WTC11 (cell line): ENCODE results near the gene DMRTB1. TPM values are rescaled to one million over a fixed set of nuclear protein-coding genes. Genes with fewer than 3 reads are reported as not detected.

ENCODE experiments used
- ATAC-seq: fragments of 200-7000 bp; cut with Tn5 transposase; 2 replicates; pipeline ENCODE4 v1.10.0; 2021; ENCODE audit warnings: mild to moderate bottlenecking, moderate library complexity
- CTCF ChIA-PET: fragments of 300-600 bp; sonication (Branson Sonifier 250); formaldehyde crosslinking; loops from one replicate; lab custom pipeline; 2021; ENCODE audit warnings: antibody characterized with exemption; lab: Charles Lee
- POLR2A ChIA-PET: fragments of 350-600 bp; sonication (Branson Sonifier 250); formaldehyde crosslinking; loops from one replicate; lab custom pipeline; 2021; ENCODE audit warnings: antibody characterized with exemption; lab: Charles Lee
- DNase-seq: peaks from one replicate; pipeline ENCODE4 v3.0.0; 2021; ENCODE audit warnings: low spot score
- H3K27ac Mint-ChIP-seq: 2 replicates; pipeline ENCODE4 v1.8.0; 2021; ENCODE audit warnings: mixed read lengths
- H3K27me3 Mint-ChIP-seq: 2 replicates; pipeline ENCODE4 v1.8.0; 2021; ENCODE audit warnings: low read depth, mild to moderate bottlenecking, moderate library complexity, mixed read lengths
- H3K36me3 Mint-ChIP-seq: 2 replicates; pipeline ENCODE4 v1.8.0; 2021; ENCODE audit warnings: mixed read lengths
- H3K4me1 Mint-ChIP-seq: 2 replicates; pipeline ENCODE4 v1.8.0; 2022; ENCODE audit warnings: mixed read lengths
- H3K4me3 Mint-ChIP-seq: 2 replicates; pipeline ENCODE4 v1.8.0; 2021; ENCODE audit warnings: mild to moderate bottlenecking, moderate library complexity, mixed read lengths
- H3K9me3 Mint-ChIP-seq: 2 replicates; pipeline ENCODE4 v1.8.0; 2021; ENCODE audit warnings: mixed read lengths
- CBFB ChIP-seq: sonication (generic); formaldehyde crosslinking; IDR thresholded peaks from 2 replicates; pipeline ENCODE4 v1.8.1; 2022; ENCODE audit warnings: mild to moderate bottlenecking, low read depth, missing genetic modification reagents
- ELF4 ChIP-seq: sonication (generic); formaldehyde crosslinking; IDR thresholded peaks from 2 replicates; pipeline ENCODE4 v1.8.1; 2022; ENCODE audit warnings: low read depth, mild to moderate bottlenecking, moderate library complexity, missing genetic modification reagents
- EMX1 ChIP-seq: fragments of 250-450 bp; sonication (Bioruptor Pico); IDR thresholded peaks from 2 replicates; pipeline ENCODE4 v1.8.0; 2021; ENCODE audit warnings: mild to moderate bottlenecking
- ESRRA ChIP-seq: sonication (generic); formaldehyde crosslinking; IDR thresholded peaks from 2 replicates; pipeline ENCODE4 v1.8.1; 2022; ENCODE audit warnings: mild to moderate bottlenecking, missing genetic modification reagents, borderline replicate concordance
- JAZF1 ChIP-seq: fragments of 250-450 bp; sonication (Bioruptor Pico); IDR thresholded peaks from 2 replicates; pipeline ENCODE4 v1.9.0; 2021; ENCODE audit warnings: moderate library complexity, mild to moderate bottlenecking, inconsistent platforms
- JUN ChIP-seq: sonication (generic); formaldehyde crosslinking; IDR thresholded peaks from 2 replicates; pipeline ENCODE4 v1.8.0; 2023; ENCODE audit warnings: mild to moderate bottlenecking, missing genetic modification reagents
- NFATC4 ChIP-seq: fragments of 250-450 bp; sonication (Bioruptor Pico); IDR thresholded peaks from 2 replicates; pipeline ENCODE4 v1.9.0; 2021; ENCODE audit warnings: mild to moderate bottlenecking
- OVOL2 ChIP-seq: fragments of 250-450 bp; sonication (Bioruptor Pico); IDR thresholded peaks from 2 replicates; pipeline ENCODE4 v1.9.0; 2021; ENCODE audit warnings: mild to moderate bottlenecking, borderline replicate concordance
- RELA ChIP-seq: sonication (generic); formaldehyde crosslinking; IDR thresholded peaks from 2 replicates; pipeline ENCODE4 v1.8.1; 2022; ENCODE audit warnings: missing genetic modification reagents, mild to moderate bottlenecking, borderline replicate concordance
- RORB ChIP-seq: fragments of 250-450 bp; sonication (Bioruptor Pico); IDR thresholded peaks from 2 replicates; pipeline ENCODE4 v1.9.0; 2021; ENCODE audit warnings: mild to moderate bottlenecking
- ZNF263 ChIP-seq: sonication (generic); formaldehyde crosslinking; IDR thresholded peaks from 2 replicates; pipeline ENCODE4 v1.8.1; 2022; ENCODE audit warnings: low read depth, mild to moderate bottlenecking, moderate library complexity, missing genetic modification reagents
- total RNA-seq: library from RNA; stranded (reverse); gene quantifications from 3 replicates; pipeline ENCODE4 v1.2.3, GENCODE V29; 2021
- TF ChIP-seq, protein P1 (sequence below): sonication (generic); formaldehyde crosslinking; IDR thresholded peaks from 2 replicates; pipeline ENCODE4 v1.8.1; 2022; ENCODE audit warnings: low read depth, missing genetic modification reagents, borderline replicate concordance
- TF ChIP-seq, protein P2 (sequence below): sonication (generic); formaldehyde crosslinking; IDR thresholded peaks from 2 replicates; pipeline ENCODE4 v1.8.0; 2022; ENCODE audit warnings: mild to moderate bottlenecking, missing genetic modification reagents
- TF ChIP-seq, protein P3 (sequence below): fragments of 250-450 bp; sonication (Bioruptor Pico); conservative IDR thresholded peaks from 2 replicates; pipeline ENCODE4 v1.9.0; 2021; ENCODE audit warnings: mild to moderate bottlenecking
- TF ChIP-seq, protein P4 (sequence below): sonication (generic); formaldehyde crosslinking; IDR thresholded peaks from 2 replicates; pipeline ENCODE4 v1.8.1; 2022; ENCODE audit warnings: mild to moderate bottlenecking, moderate library complexity, missing genetic modification reagents
- TF ChIP-seq, protein P5 (sequence below): sonication (generic); formaldehyde crosslinking; IDR thresholded peaks from 2 replicates; pipeline ENCODE4 v1.8.0; 2022; ENCODE audit warnings: missing genetic modification reagents
- TF ChIP-seq, protein P6 (sequence below): sonication (generic); formaldehyde crosslinking; IDR thresholded peaks from 2 replicates; pipeline ENCODE4 v1.8.0; 2023; ENCODE audit warnings: missing genetic modification reagents
- TF ChIP-seq, protein P7 (sequence below): sonication (generic); formaldehyde crosslinking; IDR thresholded peaks from 2 replicates; pipeline ENCODE4 v1.8.1; 2023; ENCODE audit warnings: mild to moderate bottlenecking, missing genetic modification reagents, borderline replicate concordance

Gene DMRTB1
- total RNA-seq, 1 experiment from 2014 or later: 0.17 TPM

DNA sequence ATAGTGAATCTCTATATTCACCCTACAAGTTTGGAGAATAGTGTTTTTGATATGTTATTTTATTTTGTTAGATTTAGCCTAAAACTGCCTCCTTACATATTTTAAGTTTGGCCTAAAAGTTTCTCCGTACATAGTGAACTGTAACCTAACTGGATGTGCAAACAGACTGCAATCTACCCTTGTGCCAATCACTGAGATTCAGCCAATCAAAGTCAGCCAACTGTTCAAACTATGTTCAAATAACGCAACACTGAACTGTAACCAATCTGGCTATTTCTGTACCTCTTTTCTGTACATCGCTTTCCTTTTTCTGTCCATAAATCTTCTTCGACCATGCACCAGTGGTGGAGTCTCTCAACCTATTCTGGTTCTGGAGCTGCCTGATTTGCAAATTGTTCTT lies 11.8 kb upstream of the DMRTB1 start:
- CTCF ChIA-PET: interaction anchor here (1.1 to 1.5 kb wide), 4 partner anchors 9 to 54 kb away, joined by 3 to 7 read pairs (median 4); no protein-coding TSS in a partner anchor
- Mint-ChIP-seq H3K27me3 (no peaks in the 10 kb centered on the region), H3K9me3 (peaks cover 23% of the 10 kb centered on the region), H3K27ac (no peak overlapping the region; the same call in 1 of the 2 replicates)
- no peak for ATAC-seq
- no peak for DNase-seq
- no peak for TF ChIP-seq RELA (CRISPR knock-in tag)
- TF ChIP-seq ELF4 (CRISPR knock-in tag): no peak
- no peak for TF ChIP-seq JUN (CRISPR knock-in tag)
- TF ChIP-seq CBFB (CRISPR knock-in tag): no peak
- TF ChIP-seq, protein P1, sequence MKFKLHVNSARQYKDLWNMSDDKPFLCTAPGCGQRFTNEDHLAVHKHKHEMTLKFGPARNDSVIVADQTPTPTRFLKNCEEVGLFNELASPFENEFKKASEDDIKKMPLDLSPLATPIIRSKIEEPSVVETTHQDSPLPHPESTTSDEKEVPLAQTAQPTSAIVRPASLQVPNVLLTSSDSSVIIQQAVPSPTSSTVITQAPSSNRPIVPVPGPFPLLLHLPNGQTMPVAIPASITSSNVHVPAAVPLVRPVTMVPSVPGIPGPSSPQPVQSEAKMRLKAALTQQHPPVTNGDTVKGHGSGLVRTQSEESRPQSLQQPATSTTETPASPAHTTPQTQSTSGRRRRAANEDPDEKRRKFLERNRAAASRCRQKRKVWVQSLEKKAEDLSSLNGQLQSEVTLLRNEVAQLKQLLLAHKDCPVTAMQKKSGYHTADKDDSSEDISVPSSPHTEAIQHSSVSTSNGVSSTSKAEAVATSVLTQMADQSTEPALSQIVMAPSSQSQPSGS (CRISPR knock-in tag): no peak
- no peak for TF ChIP-seq EMX1 (CRISPR knock-in tag)
- TF ChIP-seq ZNF263 (CRISPR knock-in tag): no peak
- no peak for TF ChIP-seq JAZF1 (CRISPR knock-in tag)
- TF ChIP-seq, protein P2, sequence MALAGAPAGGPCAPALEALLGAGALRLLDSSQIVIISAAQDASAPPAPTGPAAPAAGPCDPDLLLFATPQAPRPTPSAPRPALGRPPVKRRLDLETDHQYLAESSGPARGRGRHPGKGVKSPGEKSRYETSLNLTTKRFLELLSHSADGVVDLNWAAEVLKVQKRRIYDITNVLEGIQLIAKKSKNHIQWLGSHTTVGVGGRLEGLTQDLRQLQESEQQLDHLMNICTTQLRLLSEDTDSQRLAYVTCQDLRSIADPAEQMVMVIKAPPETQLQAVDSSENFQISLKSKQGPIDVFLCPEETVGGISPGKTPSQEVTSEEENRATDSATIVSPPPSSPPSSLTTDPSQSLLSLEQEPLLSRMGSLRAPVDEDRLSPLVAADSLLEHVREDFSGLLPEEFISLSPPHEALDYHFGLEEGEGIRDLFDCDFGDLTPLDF (CRISPR knock-in tag): no peak
- TF ChIP-seq, protein P3, sequence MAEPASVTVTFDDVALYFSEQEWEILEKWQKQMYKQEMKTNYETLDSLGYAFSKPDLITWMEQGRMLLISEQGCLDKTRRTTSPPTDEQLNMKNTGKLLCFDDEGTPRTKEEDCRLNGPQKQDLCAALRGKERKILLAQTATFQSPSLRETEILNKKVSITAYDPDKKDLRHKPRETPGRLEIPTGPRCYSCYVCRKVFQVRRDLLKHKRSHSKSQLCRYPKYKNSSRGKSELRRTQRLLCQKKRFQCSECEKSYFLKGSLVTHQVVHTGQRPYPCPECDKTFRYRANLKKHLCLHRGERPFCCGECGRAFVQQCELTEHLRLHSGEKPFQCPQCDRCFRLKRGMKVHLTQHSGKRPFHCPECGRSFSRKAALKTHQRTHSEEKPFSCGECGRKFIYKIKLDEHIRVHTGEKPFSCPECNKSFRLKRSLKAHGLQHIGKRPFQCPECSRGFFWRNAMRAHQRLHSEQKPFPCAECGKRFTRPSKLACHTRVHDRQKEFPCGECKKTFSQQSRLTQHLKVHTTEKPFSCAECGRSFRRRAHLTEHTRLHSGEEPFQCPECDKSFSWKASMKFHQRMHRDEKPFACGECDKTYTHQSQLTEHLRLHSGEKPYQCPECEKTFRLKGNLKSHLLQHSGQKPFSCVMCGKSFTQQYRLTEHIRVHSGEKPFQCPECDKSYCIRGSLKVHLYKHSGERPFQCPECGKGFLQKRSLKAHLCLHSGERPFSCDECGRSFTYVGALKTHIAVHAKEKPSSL (CRISPR knock-in tag): no peak
- TF ChIP-seq, protein P4, sequence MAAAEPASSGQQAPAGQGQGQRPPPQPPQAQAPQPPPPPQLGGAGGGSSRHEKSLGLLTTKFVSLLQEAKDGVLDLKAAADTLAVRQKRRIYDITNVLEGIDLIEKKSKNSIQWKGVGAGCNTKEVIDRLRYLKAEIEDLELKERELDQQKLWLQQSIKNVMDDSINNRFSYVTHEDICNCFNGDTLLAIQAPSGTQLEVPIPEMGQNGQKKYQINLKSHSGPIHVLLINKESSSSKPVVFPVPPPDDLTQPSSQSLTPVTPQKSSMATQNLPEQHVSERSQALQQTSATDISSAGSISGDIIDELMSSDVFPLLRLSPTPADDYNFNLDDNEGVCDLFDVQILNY (CRISPR knock-in tag): no peak
- no peak for TF ChIP-seq NFATC4 (CRISPR knock-in tag)
- TF ChIP-seq RORB (CRISPR knock-in tag): no peak
- no peak for TF ChIP-seq ESRRA (CRISPR knock-in tag)
- TF ChIP-seq, all 79 proteins: peak for 0
- H3K4me3 Mint-ChIP-seq: no peak overlapping the region
- peaks cover 20% of the 10 kb centered on the region for H3K36me3 Mint-ChIP-seq
- POLR2A ChIA-PET: no interaction called here
- H3K4me1 Mint-ChIP-seq: peaks cover 63% of the 10 kb centered on the region

DNA sequence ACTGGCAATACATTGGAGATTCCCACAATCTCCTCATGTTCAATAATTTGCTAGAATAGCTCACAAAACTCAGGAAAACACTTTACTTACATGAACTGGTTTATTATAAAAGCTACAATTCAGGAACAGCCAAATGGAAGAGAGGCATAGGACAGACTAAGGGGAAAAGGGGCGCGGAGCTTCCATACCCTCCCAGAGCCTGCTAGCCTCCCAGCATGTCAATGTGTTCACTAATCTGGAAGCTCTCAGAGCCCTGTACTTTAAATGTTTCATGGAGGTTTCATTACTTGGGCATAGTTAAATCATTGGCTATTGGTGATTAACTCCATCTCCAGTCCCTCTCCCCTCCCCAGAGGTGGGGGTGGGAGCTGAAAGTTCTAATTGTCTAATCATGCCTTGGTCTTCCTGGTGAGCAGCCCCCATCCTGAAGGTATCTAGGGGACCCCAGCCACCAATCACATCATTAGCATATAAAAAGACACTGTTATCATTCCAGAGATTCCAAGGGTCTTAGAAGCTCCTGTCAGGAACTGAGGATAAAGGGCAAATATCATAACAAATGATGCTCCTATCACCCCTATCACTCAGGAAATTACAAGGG lies 10.9 kb upstream of the DMRTB1 start:
- no peak overlapping the region for H3K4me3 Mint-ChIP-seq
- ATAC-seq: peak; percentile 83
- CTCF ChIA-PET: interaction anchor here (0.6 to 1.5 kb wide), 16 partner anchors 8 to 267 kb away, joined by 3 to 7 read pairs (median 4); no protein-coding TSS in a partner anchor
- TF ChIP-seq ESRRA (CRISPR knock-in tag) (no peak), OVOL2 (CRISPR knock-in tag) (no peak), RELA (CRISPR knock-in tag) (no peak)
- TF ChIP-seq, protein P5, sequence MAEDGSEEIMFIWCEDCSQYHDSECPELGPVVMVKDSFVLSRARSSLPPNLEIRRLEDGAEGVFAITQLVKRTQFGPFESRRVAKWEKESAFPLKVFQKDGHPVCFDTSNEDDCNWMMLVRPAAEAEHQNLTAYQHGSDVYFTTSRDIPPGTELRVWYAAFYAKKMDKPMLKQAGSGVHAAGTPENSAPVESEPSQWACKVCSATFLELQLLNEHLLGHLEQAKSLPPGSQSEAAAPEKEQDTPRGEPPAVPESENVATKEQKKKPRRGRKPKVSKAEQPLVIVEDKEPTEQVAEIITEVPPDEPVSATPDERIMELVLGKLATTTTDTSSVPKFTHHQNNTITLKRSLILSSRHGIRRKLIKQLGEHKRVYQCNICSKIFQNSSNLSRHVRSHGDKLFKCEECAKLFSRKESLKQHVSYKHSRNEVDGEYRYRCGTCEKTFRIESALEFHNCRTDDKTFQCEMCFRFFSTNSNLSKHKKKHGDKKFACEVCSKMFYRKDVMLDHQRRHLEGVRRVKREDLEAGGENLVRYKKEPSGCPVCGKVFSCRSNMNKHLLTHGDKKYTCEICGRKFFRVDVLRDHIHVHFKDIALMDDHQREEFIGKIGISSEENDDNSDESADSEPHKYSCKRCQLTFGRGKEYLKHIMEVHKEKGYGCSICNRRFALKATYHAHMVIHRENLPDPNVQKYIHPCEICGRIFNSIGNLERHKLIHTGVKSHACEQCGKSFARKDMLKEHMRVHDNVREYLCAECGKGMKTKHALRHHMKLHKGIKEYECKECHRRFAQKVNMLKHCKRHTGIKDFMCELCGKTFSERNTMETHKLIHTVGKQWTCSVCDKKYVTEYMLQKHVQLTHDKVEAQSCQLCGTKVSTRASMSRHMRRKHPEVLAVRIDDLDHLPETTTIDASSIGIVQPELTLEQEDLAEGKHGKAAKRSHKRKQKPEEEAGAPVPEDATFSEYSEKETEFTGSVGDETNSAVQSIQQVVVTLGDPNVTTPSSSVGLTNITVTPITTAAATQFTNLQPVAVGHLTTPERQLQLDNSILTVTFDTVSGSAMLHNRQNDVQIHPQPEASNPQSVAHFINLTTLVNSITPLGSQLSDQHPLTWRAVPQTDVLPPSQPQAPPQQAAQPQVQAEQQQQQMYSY: no peak
- TF ChIP-seq, protein P6, sequence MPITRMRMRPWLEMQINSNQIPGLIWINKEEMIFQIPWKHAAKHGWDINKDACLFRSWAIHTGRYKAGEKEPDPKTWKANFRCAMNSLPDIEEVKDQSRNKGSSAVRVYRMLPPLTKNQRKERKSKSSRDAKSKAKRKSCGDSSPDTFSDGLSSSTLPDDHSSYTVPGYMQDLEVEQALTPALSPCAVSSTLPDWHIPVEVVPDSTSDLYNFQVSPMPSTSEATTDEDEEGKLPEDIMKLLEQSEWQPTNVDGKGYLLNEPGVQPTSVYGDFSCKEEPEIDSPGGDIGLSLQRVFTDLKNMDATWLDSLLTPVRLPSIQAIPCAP (CRISPR knock-in tag): no peak
- TF ChIP-seq, protein P7, sequence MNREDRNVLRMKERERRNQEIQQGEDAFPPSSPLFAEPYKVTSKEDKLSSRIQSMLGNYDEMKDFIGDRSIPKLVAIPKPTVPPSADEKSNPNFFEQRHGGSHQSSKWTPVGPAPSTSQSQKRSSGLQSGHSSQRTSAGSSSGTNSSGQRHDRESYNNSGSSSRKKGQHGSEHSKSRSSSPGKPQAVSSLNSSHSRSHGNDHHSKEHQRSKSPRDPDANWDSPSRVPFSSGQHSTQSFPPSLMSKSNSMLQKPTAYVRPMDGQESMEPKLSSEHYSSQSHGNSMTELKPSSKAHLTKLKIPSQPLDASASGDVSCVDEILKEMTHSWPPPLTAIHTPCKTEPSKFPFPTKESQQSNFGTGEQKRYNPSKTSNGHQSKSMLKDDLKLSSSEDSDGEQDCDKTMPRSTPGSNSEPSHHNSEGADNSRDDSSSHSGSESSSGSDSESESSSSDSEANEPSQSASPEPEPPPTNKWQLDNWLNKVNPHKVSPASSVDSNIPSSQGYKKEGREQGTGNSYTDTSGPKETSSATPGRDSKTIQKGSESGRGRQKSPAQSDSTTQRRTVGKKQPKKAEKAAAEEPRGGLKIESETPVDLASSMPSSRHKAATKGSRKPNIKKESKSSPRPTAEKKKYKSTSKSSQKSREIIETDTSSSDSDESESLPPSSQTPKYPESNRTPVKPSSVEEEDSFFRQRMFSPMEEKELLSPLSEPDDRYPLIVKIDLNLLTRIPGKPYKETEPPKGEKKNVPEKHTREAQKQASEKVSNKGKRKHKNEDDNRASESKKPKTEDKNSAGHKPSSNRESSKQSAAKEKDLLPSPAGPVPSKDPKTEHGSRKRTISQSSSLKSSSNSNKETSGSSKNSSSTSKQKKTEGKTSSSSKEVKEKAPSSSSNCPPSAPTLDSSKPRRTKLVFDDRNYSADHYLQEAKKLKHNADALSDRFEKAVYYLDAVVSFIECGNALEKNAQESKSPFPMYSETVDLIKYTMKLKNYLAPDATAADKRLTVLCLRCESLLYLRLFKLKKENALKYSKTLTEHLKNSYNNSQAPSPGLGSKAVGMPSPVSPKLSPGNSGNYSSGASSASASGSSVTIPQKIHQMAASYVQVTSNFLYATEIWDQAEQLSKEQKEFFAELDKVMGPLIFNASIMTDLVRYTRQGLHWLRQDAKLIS (CRISPR knock-in tag): no peak

More for the DNA sequence above, 10.9 kb upstream of the DMRTB1 start:
- POLR2A ChIA-PET: interaction anchor here (1.3 kb wide), 1 partner anchor 14 kb away, joined by 3 read pairs; no protein-coding TSS in a partner anchor
- no peak for DNase-seq
- peaks cover 67% of the 10 kb centered on the region for H3K4me1 Mint-ChIP-seq
- peaks cover 23% of the 10 kb centered on the region for H3K9me3 Mint-ChIP-seq
- H3K27me3 Mint-ChIP-seq: no peaks in the 10 kb centered on the region
- peak overlapping the region; percentile 52 for H3K27ac Mint-ChIP-seq
- H3K36me3 Mint-ChIP-seq: peaks cover 20% of the 10 kb centered on the region
